DMS 273 treated with DMSO at 0.1 percent for 48 hours (cell line): ENCODE data around the gene CTSH.
"Not testable (repeated sequence)": the region's sequence is repeated elsewhere in the genome, so short reads cannot be mapped to it uniquely, and the experiment has no call there.

Experiments used
- DNase-seq: peaks from one replicate; lab custom pipeline; 2025; lab: John Stamatoyannopoulos, UW

The CTSH gene

DNA sequence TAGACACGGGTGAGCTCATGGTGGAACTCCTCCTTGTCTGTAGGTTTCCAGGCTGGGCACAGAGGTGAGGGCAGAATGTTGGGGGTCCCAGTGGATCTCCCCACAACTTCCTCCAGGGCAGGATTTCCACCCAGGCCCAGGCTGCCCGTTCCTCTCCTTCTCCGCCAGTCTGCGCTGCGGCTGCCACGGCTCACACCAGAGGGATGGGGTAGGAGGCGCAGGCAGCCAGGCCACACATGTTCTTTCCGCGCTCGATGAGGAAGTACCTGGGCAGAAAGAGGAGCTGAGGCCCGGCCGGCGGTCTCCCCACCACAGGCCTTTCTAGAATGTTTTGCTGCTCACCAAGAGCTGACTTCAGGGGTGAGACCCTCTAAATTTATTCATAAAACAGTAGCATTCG, 22.9 kb downstream of the CTSH start:
- no peak for DNase-seq

DNA sequence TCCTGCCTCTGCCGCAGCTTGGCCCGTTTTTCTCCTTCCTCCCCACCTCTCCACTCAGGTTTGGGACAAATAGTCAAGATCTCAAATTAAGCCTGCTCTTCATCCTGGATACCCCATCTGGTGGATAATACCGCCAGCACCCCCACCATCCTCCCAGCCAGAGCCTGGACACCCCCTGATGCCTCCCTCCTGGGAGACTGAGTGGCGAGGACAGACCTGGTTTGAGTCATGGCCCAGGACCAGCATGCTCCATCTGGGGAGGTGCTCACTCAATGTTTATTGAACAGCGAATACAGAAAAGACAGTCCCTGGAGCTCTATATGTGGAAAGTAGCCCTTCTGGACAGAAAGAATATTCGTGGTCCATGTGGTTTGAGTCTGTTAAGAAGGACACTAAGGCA, 23.3 kb downstream of the CTSH start:
- DNase-seq = no peak

DNA sequence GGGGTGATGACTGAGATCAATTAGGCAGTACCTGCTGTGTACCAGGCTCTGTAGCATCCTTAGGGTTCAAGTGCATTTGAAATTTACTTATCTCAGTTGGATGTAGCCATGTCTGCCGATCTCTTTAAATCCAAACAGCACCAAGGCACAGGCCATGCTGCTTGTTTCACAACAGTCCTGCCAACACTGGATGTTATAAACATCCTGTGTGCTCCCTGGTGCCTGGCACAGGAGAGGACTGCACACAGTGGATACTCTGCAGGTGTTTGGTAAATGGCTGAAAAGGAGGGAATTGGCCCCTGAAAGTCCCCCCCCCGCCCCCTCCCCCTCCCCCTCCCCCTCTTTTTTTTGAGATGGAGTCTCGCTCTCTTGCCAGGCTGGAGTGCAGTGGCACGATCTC, 27.0 kb downstream of the CTSH start:
- DNase-seq = no peak

DNA sequence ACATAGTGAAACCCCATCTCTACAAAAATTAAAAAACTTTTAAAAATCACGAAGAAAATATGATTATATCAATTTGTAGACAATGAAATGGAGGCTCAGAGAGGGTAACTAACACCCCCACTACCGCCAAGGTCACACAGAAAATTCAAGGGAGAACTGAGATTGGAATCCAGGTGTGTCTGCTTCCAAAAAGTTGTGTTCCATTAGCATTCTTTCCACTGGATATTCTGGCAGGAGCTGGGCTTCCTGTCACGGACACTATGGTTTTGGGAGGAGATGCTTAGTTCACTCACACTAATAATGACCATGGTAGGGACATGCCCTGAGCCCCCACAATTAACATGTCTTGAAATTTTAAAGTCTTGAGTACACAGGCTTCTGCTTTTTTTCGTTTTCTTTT, 28.8 kb downstream of the CTSH start:
- DNase-seq = no peak

DNA sequence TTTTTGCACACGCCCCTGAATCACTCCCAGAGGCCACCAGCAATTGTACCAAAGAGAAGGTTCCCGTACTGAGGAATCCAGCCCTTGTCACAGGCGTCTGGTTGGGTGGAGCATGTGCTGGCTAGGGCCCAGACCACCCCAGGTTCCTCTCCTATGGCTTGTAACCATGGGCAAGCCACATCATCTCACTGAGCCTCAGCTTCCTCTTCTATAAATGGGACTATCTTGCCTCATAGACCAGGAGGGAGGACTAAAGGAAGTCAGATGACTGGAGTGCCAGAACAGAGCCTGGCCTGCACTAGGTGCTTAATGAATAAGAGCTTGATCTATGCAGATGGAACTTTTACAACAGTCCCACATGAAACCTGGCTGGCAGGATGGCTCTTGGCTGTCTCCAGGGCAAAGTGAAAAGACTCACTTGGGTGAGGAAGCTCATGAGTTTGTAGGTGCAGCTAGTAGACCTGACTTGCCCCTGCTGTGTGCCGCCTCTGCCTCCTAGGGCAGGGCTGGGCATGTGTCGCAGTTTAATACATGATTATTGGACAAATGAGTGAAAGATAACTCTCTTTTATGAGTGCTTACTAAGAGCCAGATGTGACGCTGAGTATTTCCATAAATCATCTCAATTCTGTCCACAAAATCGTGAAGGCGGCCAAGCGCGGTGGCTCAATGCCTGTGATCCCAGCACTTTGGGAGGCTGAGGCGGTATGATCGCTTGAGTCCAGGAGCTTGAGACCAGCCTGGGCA, 29.3 kb downstream of the CTSH start:
- no peak for DNase-seq

DNA sequence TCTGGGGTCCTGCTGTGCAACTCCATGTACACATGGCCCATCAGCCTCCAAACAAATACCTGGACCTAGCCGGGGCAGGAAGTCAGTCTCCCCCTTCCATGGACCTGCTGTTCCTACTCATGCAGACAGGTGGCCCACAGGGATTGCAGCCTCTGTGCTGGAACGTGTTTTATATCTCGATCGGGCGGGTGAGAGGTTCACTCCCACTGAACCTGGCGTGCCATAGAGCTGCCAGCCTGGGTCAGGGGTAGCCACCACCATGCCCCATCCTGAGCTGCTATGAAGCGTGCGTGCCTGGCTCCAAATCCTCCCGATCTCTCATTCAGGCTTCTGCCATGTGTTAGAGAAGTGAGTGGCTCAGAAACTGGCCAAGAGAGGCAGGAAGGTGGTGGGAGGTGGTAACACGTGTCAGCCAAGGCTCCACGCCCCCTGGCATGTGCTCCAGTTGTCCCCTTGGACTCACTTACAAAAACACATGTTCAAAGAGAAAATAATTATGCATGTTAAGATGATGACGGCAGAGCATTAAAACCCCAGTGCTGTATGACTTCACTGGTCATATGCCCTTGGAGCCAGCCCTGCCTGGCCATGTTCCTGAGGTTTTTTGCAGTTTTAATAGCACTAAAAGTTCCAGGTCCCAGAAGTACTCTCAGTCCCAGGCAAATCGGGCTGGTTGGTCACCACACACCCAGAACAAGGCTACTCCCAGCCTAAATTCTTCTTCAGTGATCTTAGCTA, 30.6 kb downstream of the CTSH start:
- no peak for DNase-seq

DNA sequence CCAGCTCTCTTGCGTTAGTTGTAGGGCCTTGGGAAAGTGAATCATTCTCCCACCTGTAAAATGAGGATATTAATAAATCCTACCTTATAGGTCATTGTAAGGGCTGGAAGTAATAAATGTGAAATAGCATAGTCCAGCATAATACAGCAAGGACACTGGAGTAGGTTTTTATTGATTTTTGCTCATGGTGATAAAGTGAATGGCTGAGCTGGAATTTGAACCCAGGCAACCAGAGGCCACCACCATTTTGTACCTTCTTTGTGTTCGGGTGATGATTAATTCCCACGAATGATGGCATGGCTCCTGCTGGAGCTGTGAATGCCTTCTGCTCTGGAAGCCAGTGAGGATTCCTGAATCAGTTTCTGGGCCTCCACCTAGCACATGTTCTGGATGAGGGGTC, 31.8 kb downstream of the CTSH start:
- DNase-seq = no peak

DNA sequence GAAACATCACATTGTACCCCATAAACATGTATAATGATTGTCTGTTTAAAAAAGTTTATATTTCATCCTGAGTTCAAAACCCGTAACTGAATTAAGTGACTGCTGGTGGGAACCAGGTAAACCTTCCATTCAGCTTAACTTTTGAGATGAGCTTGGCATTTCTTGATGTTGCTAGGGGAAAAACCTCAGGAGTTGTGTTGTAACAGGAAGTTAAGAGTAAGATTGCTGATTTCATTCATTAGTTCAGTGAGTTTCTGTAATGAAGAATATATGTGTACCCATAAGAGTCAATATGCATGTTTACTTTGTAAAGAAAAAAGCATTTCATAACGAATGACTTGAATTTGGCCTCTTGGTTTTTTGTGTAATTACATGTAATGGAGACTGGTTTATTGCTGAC, 32.5 kb downstream of the CTSH start:
- DNase-seq = no peak

DNA sequence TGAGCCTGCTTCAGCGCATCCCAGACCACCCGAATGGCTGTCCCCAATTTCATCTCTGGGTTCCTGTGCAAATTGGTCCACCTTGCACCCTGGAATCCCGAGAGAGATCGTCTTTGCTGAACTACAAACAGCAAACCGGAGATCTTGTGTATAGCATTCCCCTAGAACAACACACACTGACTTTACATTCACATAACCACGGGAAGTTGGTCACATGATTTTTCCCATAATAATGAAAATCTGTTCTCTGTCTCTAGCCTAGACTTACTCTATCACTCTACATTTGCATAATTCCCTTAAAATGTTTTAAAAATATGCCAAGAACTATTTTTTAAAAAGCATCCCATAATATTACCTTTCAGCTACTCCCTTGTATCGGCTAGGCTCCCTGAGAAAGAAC, 34.6 kb downstream of the CTSH start:
- DNase-seq = no peak

DNA sequence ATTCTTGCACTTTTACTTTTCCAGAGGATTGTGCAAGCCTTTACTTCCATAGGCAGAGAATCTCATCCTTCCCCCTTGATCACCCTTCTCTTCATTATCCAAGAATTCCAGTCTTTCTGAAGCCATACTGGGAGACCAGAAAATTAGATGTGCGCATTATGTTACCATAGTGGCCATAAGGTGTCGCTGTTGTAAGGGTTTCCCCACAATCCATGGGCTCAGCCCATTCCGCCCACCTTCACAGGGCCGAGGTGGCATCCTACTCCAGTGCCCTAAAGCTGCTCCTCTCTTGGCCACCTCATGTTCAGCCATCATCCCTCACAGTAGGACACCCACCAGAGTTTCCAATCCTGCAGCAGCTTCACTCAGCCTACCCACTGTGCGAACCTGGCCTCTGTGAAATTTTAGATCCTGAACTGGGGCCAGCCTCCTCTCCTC, 35.0 kb downstream of the CTSH start:
- no peak for DNase-seq

DNA sequence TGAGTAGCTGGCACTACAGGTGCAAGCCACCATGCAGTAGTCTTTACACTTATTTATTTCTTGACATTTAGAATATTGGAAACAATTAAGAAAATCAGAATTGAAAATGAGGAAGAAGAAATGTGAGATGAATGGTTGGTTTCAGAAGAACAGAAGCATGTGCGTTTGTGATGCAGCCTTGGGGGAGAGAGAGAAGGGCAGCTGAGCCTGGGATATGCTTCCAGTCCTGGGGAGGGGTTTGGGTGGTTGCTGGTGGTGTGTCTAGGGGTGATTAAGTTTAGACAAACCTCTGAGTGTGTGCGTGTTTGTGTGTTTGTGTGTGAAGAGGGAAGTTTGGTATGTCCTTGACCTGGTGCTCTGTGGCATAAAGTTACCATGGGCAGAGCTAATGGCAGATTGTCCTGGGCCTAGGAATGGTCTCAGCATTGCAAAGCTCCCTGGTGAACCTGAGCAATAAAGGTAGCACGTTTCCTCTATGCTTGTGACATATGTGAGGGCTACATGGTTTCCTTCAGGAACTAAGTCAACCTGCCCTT, 35.6 kb downstream of the CTSH start:
- no peak for DNase-seq

DNA sequence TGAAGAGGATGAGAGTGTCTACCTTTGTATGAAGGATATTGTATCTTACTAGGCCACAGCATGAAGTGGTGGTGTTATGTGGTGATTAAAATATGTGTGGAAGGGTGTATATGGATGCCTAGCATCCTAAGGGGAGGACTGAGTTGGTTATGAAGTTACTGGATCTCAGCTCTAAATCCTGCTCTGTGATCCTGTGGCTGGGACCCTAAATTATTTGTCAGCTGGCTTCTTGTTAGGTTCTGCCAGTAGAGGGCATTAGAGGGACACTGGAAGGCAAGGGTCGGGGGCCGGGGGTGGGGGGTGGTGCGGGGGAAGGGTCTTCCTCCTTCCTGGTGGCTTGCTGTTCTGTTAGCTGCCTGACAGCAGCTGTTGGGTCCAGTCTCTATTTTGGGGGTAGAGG, 37.3 kb downstream of the CTSH start:
- no peak for DNase-seq

DNA sequence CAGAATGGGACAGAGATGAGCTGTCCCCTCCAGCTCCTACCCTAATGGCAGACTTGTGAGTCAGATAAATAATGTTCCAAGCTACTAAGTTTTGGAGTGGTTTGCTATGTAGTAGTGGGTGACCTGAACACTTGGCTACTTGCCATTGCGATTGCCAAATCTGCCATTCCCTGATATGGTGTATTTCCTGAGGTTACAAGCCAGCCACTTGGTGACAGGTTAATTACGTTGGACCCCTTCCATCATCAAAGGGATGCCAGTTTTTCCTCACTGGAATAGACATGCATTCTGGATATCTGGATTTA, 38.6 kb downstream of the CTSH start:
- no peak for DNase-seq

DNA sequence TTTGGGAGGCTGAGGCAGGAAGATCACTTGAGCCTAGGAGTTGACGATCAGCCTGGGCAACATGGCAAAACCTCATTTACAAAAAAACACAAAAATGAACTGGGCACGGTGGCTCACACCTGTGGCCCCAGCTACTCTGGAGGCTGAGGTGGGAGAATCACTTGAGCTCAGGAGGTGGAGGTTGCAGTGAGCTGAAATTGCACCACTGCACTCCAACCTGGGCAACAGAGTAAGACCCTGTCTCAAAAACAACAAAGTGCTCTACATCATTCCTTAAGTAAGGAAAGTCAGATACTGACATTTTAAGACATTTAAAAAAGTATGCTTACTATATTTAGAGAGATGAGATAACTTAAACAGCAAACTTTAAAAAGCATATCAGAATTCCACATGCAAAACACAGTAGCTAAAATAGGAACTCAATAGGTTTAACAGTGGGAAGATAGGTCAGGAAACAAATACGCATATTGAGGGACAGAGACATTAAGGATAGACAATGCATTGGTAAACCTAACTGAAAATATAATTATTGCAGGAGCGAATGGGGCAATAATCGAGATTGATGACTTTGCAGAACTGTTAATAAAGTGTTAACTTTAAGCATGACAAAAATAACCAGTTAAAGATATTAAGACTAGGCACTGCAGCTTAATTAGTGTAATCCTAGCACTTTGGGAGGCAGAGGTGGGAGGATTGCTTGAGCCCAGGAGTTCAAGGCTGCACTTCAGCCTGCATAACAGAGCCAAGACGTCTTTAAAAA, 40.1 kb downstream of the CTSH start:
- DNase-seq = no peak

DNA sequence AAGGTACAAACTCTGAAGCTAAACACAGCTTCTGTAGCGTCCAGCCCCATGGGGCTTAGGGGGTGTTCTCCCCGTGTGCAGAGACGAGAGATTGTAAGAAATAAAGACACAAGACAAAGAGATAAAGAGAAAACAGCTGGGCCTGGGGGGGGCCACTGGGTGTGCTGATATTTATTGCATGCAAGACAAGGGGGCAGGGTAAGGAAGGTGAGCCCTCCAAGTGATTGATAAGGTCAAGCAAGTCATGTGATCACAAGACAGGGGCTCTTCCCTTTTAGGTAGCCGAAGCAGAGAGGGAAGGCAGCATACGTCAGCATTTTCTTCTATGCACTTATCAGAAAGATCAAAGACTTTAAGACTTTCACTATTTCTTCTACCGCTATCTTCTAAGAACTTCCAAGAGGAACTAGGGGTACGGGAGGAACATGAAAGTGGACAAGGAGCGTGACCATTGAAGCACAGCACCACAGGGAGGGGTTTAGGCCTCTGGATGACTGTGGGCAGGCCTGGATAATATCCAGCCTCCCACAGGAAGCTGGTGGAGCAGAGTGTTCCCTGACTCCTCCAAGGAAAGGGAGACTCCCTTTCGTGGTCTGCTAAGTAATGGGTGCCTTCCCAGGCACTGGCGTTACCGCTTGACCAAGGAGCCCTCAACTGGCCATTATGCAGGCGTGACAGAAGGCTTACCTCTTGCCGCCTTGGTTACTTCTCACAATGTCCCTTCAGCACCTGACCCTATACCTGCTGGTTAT, 42.4 kb downstream of the CTSH start:
- not testable (repeated sequence) for DNase-seq

DNA sequence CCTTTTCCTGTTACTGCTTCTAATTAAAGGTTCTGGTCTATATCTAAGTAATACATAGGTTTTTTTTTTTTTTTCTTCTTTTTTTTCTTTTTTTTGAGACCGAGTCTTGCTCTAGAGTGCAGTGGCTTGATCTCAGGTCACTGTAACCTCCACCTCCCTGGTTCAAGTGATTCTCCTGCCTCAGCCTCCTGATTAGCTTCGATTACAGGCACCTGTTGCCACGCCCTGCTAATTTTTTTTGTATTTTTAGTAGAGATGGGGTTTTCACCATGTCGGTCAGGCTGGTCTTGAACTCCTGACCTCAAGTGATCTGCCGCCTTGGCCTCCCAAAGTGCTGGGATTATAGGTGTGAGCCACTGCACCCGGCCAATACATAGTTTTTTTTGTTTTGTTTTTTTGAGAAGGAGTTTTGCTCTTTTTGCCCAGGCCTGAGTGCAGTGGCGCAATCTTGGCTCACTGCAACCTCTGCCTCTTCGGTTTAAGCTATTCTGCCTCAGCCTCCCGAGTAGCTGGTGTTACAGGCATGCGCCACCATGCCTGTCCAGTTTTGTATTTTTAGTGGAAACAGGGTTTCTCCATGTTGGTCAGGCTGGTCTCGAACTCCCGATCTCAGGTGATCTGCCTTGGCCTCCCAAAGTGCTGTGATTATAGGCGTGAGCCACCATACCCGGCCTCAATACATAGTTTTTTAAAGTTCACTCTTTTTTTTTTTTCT, 43.9 kb downstream of the CTSH start:
- DNase-seq = not testable (repeated sequence)

DNA sequence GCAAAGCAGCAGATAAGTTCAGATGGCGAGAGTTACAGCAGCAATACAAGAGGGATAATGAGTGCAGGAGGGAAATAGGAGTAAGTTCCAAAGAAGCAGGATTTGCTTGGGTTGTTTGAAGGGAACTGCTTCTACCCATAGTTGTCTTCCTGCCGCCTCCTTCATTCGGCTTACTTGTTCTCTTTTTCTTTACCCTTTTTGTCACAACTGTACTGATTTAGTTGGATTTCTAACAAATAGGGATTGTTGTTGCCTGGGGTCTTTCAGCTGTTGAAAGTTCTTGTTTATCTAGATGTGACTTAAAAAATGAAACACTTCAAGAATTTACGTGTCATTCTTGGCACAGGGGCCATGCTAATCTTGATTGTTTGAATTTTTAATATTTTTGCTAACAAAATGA, 46.3 kb downstream of the CTSH start:
- no peak for DNase-seq

DNA sequence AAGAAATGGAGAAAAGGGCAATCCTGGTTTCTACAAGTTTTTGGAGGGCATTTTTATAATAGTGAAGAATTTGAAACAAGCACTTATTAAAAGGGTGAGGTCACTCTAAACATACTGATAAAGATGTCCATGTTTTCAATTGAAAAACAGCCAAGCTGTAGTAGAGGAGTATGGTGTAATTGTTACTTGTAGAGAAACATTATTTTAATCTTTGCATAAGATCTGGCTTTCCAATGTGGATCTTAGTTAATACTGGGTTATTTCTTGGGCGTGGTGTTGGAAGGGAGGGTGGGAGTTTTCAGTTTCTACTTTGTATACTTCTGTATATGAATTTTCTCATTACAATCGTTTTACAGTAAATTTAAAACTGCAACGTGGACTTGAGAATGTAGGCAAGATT, 49.4 kb downstream of the CTSH start:
- no peak for DNase-seq

DNA sequence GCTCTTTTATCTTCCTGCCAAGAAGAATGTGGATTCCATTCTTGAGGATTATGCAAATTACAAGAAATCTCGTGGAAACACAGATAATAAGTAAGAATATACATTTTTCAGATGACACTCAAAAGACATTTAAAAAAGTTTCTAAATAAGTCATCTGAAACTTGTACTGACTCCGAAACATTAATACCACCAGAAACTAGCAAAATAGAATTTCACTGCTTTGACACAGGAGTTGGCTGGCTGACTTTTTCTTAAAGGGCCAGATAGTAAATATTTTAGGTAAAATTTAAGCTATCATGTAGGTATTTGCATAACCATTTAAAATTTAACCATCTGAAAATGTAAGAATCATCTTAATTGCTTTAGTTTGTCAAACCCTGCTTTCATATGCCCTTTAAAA, 51.3 kb downstream of the CTSH start:
- DNase-seq = no peak

DNA sequence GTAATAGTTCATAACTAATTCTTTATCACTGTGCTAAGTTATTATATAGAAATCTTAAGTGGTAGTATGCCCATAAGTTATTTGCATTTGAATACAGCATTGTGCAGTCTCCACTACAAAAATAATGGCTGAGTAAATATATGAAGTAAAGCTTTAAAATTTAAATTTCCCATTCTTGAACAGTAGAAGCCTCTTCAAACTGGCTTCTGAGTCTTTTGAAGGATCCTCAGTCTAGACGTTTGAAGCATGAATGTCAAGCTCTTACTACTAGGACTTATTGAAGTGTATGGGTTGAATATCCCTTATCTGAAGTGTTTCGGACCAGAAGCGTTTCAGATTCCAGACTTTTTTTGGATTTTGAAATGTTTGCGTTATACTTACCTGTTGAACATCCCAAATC, 55.8 kb downstream of the CTSH start:
- DNase-seq = no peak

DNA sequence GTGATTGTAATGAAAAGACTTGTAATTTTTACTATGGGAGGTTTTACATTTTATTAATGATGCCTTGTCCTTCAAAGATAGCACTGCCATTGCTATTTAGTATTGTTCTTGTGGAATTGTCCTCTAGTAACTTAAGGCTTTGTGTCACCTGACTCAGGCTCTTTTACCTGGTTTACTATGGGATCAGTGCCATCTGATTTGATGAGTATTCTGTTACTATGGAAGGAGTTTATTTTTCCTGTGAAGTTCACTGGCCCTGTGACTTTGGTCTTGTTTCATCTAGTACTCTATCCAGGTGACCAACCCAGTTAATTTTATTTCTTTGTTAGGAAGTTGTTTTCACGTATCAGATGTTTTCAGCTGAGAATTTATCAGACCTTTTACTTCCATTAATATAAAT, 63.2 kb downstream of the CTSH start:
- no peak for DNase-seq

DNA sequence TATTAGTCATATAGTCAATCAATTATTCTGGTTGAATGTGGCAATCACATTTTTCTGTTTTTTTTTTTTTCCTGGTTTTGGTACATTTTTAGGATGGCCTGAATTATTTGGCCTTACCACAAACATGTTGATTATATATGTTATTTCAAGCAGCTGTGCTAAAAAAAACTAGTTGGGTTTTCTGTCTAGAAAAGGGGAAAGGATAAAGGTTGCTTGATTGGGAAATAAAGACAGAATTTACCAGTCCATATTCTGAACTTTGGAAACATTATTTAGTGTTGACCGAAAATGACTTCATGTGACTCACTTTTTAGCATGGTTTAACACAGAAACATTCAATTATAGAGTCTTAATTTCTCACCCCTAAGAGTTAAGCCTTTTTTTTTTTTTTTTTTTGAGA, 64.0 kb downstream of the CTSH start:
- DNase-seq = no peak
